Kidney epithelial cell (primary cell): ENCODE measurements around the gene DCP1B. TPM values are rescaled to one million over a fixed set of nuclear protein-coding genes. Genes with fewer than 3 reads are reported as not detected.

Source experiments
- DNase-seq: peaks from one replicate; pipeline ENCODE4 v3.0.0-alpha.2; 2010; ENCODE audit warnings: low read depth
- H3K27me3 ChIP-seq: 2 replicates; pipeline ENCODE4 v1.6.0; 2011; ENCODE audit warnings: low read length; ENCODE audit not compliant: control insufficient read depth, insufficient read depth
- H3K36me3 ChIP-seq: 2 replicates; pipeline ENCODE4 v1.5.1; 2011; ENCODE audit warnings: low read length; ENCODE audit not compliant: control insufficient read depth, insufficient read depth
- H3K4me3 ChIP-seq: 2 replicates; pipeline ENCODE4 v1.5.1; 2011; ENCODE audit warnings: low read depth, mild to moderate bottlenecking, control low read depth, low read length
- CTCF ChIP-seq: IDR thresholded peaks from 2 replicates; pipeline ENCODE4 v1.5.1; 2011; ENCODE audit warnings: mild to moderate bottlenecking, moderate library complexity, low read length, control low read depth, inconsistent platforms; ENCODE audit not compliant: insufficient read depth, poor library complexity, severe bottlenecking
- total RNA-seq: library from RNA; depleted of rRNA; stranded (reverse); fragments of >200 nt; gene quantifications from 2 replicates; pipeline ENCODE4 v1.2.3, GENCODE V29; 2015

The DCP1B gene
- total RNA-seq, 1 donor from 2014 or later, result 22.4 TPM

- H3K4me3 ChIP-seq, result no peak overlapping the region
- no peak for DNase-seq
- no peak for TF ChIP-seq CTCF
- no peaks in the 10 kb centered on the region for H3K36me3 ChIP-seq
- peaks cover 50% of the 10 kb centered on the region for H3K27me3 ChIP-seq
Measured at GRCh38 chr12:1926251-1926657, 78.0 kb downstream of the DCP1B start.

GRCh38 chr12:1925684-1926006 is 78.6 kb downstream of the DCP1B start:
- Histone ChIP-seq H3K4me3 (no peak overlapping the region), H3K27me3 (peaks cover 49% of the 10 kb centered on the region), H3K36me3 (no peaks in the 10 kb centered on the region)
- no peak for TF ChIP-seq CTCF
- DNase-seq, result no peak

GRCh38 chr12:1924996-1925683 is 79.1 kb downstream of the DCP1B start:
- no peak for TF ChIP-seq CTCF
- Histone ChIP-seq H3K4me3 (no peak overlapping the region), H3K27me3 (peaks cover 48% of the 10 kb centered on the region), H3K36me3 (no peaks in the 10 kb centered on the region)
- no peak for DNase-seq

GRCh38 chr12:1922985-1923384 is 81.3 kb downstream of the DCP1B start:
- TF ChIP-seq CTCF, result no peak
- no peak for DNase-seq
- peaks cover 36% of the 10 kb centered on the region for H3K27me3 ChIP-seq
- H3K4me3 ChIP-seq, result no peak overlapping the region
- no peaks in the 10 kb centered on the region for H3K36me3 ChIP-seq

GRCh38 chr12:1922075-1922709 is 82.1 kb downstream of the DCP1B start:
- no peak for TF ChIP-seq CTCF
- DNase-seq, result no peak

GRCh38 chr12:1920971-1921370 is 83.3 kb downstream of the DCP1B start:
- no peak for DNase-seq
- Histone ChIP-seq H3K27me3 (peaks cover 25% of the 10 kb centered on the region), H3K36me3 (no peaks in the 10 kb centered on the region), H3K4me3 (no peak overlapping the region)
- TF ChIP-seq CTCF, result no peak

More at GRCh38 chr12:1922075-1922709, 82.1 kb downstream of the DCP1B start:
- H3K36me3 ChIP-seq, result no peaks in the 10 kb centered on the region
- H3K4me3 ChIP-seq, result no peak overlapping the region
- peaks cover 31% of the 10 kb centered on the region for H3K27me3 ChIP-seq
